ENCODE data around the gene MDFI. TPM values are rescaled to one million over a fixed set of nuclear protein-coding genes. Genes with fewer than 3 reads are reported as not detected.

The MDFI gene
- total and polyA plus RNA-seq, 11 donors = 0.35 to 9.3 (median 2.2) TPM

GRCh38 chr6:41680182-41680965 lies 42.1 kb downstream of the MDFI start:
- peaks cover 0 to 23% (median 19%) of the 10 kb centered on the region in 12 donors for H3K4me1 ChIP-seq
- no peak for ATAC-seq
- no peak for TF ChIP-seq POLR2A (IDR thresholded peaks at IDR 0.05)
- no peak for TF ChIP-seq CTCF (IDR thresholded peaks at IDR 0.05)
- intact Hi-C loops (cut with DNase I) = loop anchor here in 7 of 10 donors (2.0 to 10.0 kb wide), 4 partner anchors 216 to 312 kb away; no protein-coding TSS in a partner anchor
- H3K36me3 ChIP-seq = peaks cover 1 to 15% (median 13%) of the 10 kb centered on the region in 9 donors
- no peaks in the 10 kb centered on the region for H3K9me3 ChIP-seq
- DNase-seq = no peak
- H3K27me3 ChIP-seq = no peaks in the 10 kb centered on the region
- H3K4me3 ChIP-seq = no peak overlapping the region
- WGBS, 4 donors = 75 to 82% (median 81%) methylated on average over 11 of the region's 11 CpGs
- H3K27ac ChIP-seq = no peak overlapping the region

GRCh38 chr6:41682056-41682477 lies 43.8 kb downstream of the MDFI start:
- Histone ChIP-seq H3K4me1 (peaks cover 0 to 23% (median 19%) of the 10 kb centered on the region in 12 donors), H3K36me3 (peaks cover 2 to 32% (median 29%) of the 10 kb centered on the region in 9 donors), H3K4me3 (peak overlapping the region in 4 of 12 donors; percentile 62 to 66 (median 64)), H3K27ac (peak overlapping the region in 10 of 12 donors; percentile 70 to 91 (median 83)), H3K9me3 (no peaks in the 10 kb centered on the region), H3K27me3 (no peaks in the 10 kb centered on the region)
- ATAC-seq (peak; percentile 88 to 95 (median 92)), DNase-seq (peak; percentile 92 to 94 (median 92))
- intact Hi-C loops (cut with DNase I) = loop anchor here (1.0 to 10.0 kb wide), 12 partner anchors 53 to 315 kb away; partner anchors contain the start of gene TFEB (in 2 of the 10)
- 3 to 6% (median 4%) methylated on average over 9 of the region's 9 CpGs for WGBS, 4 donors
- TF ChIP-seq CTCF (IDR thresholded peaks at IDR 0.05) (peak; percentile 67 to 91 (median 84)), POLR2A (IDR thresholded peaks at IDR 0.05) (no peak)

- peak in 3 of 4 donors; percentile 14 to 21 (median 20) for ATAC-seq
- peak in 1 of 5 donors; percentile 27 for DNase-seq
- Histone ChIP-seq H3K4me3 (peak overlapping the region; percentile 5 to 66 (median 55)), H3K27ac (peak overlapping the region; percentile 66 to 91 (median 82)), H3K4me1 (peaks cover 0 to 27% (median 19%) of the 10 kb centered on the region in 12 donors), H3K36me3 (peaks cover 2 to 38% (median 35%) of the 10 kb centered on the region in 9 donors), H3K27me3 (no peaks in the 10 kb centered on the region), H3K9me3 (no peaks in the 10 kb centered on the region)
- intact Hi-C loops (cut with DNase I) = loop anchor here (1.0 to 10.0 kb wide), 13 partner anchors 52 to 316 kb away; partner anchors contain the start of gene TFEB (in 2 of the 10)
- WGBS, 4 donors = 32 to 44% (median 38%) methylated on average over 31 of the region's 31 CpGs
- TF ChIP-seq POLR2A (IDR thresholded peaks at IDR 0.05) = no peak
- TF ChIP-seq CTCF (IDR thresholded peaks at IDR 0.05) = peak in 2 of 12 donors; percentile 2 to 15
Measured at GRCh38 chr6:41682497-41683272, 44.4 kb downstream of the MDFI start.
